T1000 (cell line): ENCODE data around the gene KRTAP4-5.
"Not testable (repeated sequence)": the region's sequence is repeated elsewhere in the genome, so short reads cannot be mapped to it uniquely, and the experiment has no call there.

Source experiments
- DNase-seq: peaks from one replicate; lab custom pipeline; 2025; ENCODE audit warnings: mixed read lengths; lab: John Stamatoyannopoulos, UW

KRTAP4-5 gene

GRCh38 chr17:41147531-41148204 lies 2.0 kb downstream of the KRTAP4-5 start:
- DNase-seq: no peak

- DNase-seq: no peak
Measured at GRCh38 chr17:41145261-41145660, 4.4 kb downstream of the KRTAP4-5 start.

- DNase-seq: no peak
Measured at GRCh38 chr17:41144846-41145245, 4.8 kb downstream of the KRTAP4-5 start.

- DNase-seq: no peak
Measured at GRCh38 chr17:41141361-41141760, 8.3 kb downstream of the KRTAP4-5 start.

- no peak for DNase-seq
Measured at GRCh38 chr17:41140360-41141131, 9.1 kb downstream of the KRTAP4-5 start, which contains the start of gene KRTAP4-6. TSS of gene KRTAP4-6 (minus strand) at chr17:41140544. CDS start at chr17:41140487, 57 bp downstream.

GRCh38 chr17:41139865-41140264 lies 9.8 kb downstream of the KRTAP4-5 start:
- not testable (repeated sequence) for DNase-seq

- DNase-seq: no peak
Measured at GRCh38 chr17:41133880-41134735, 15.5 kb downstream of the KRTAP4-5 start.

GRCh38 chr17:41131979-41132378 lies 17.6 kb downstream of the KRTAP4-5 start:
- no peak for DNase-seq

GRCh38 chr17:41127371-41127770 lies 22.3 kb downstream of the KRTAP4-5 start:
- no peak for DNase-seq

- no peak for DNase-seq
Measured at GRCh38 chr17:41126412-41126811, 23.2 kb downstream of the KRTAP4-5 start.

- DNase-seq: no peak
Measured at GRCh38 chr17:41125064-41125463, 24.6 kb downstream of the KRTAP4-5 start.

- DNase-seq: not testable (repeated sequence)
Measured at GRCh38 chr17:41123991-41124371, 25.6 kb downstream of the KRTAP4-5 start, which contains the start of gene KRTAP4-12. TSS of gene KRTAP4-12 (minus strand) at chr17:41124182. CDS start at chr17:41124122, 60 bp downstream.

GRCh38 chr17:41123292-41123990 lies 26.2 kb downstream of the KRTAP4-5 start:
- DNase-seq: not testable (repeated sequence)

GRCh38 chr17:41121742-41122141 lies 27.9 kb downstream of the KRTAP4-5 start:
- DNase-seq: no peak

GRCh38 chr17:41119696-41120690 lies 29.6 kb downstream of the KRTAP4-5 start:
- not testable (repeated sequence) for DNase-seq

- DNase-seq: no peak
Measured at GRCh38 chr17:41118721-41119120, 30.9 kb downstream of the KRTAP4-5 start.

GRCh38 chr17:41117846-41118386 lies 31.7 kb downstream of the KRTAP4-5 start, which contains the start of gene KRTAP4-11:
TSS of gene KRTAP4-11 (minus strand) at chr17:41118373. CDS start at chr17:41118315, 58 bp downstream.
- DNase-seq: not testable (repeated sequence)

- DNase-seq: no peak
Measured at GRCh38 chr17:41116297-41116696, 33.3 kb downstream of the KRTAP4-5 start.

GRCh38 chr17:41111151-41111885 lies 38.3 kb downstream of the KRTAP4-5 start:
- no peak for DNase-seq
